GM18867 (cell line): Measurements from ENCODE around the gene ROS1.
A peak's percentile ranks its signal among the peaks of the same experiment; 100 is the strongest.
"Not testable (repeated sequence)": the region's sequence is repeated elsewhere in the genome, so short reads cannot be mapped to it uniquely, and the experiment has no call there.

Experiments
- ATAC-seq: cut with Tn5 transposase; IDR thresholded peaks from one replicate; pipeline ENCODE4 v1.9.1; 2021; ENCODE audit warnings: mild to moderate bottlenecking, moderate library complexity; ENCODE audit not compliant: unreplicated experiment

The ROS1 gene

GRCh38 chr6:117269638-117270054, 156.1 kb downstream of the ROS1 start:
- ATAC-seq = no peak

- ATAC-seq = no peak
Measured at GRCh38 chr6:117268924-117269323, 156.8 kb downstream of the ROS1 start.

GRCh38 chr6:117267766-117268534, 157.8 kb downstream of the ROS1 start:
- ATAC-seq = no peak

GRCh38 chr6:117267054-117267347, 158.7 kb downstream of the ROS1 start:
- no peak for ATAC-seq

GRCh38 chr6:117266257-117267053, 159.3 kb downstream of the ROS1 start:
- ATAC-seq = no peak

- no peak for ATAC-seq
Measured at GRCh38 chr6:117265410-117266256, 160.1 kb downstream of the ROS1 start, which contains the start of gene VGLL2. Gene VGLL2 (plus strand): TSS chr6:117265558. CDS start chr6:117265764, 206 bp downstream.

- ATAC-seq = peak; percentile 38
Measured at GRCh38 chr6:117264692-117265409, 160.9 kb downstream of the ROS1 start.

GRCh38 chr6:117264369-117264691, 161.4 kb downstream of the ROS1 start:
- peak; percentile 8 for ATAC-seq

- ATAC-seq = no peak
Measured at GRCh38 chr6:117263353-117263927, 162.3 kb downstream of the ROS1 start.

GRCh38 chr6:117262799-117263198, 162.9 kb downstream of the ROS1 start:
- no peak for ATAC-seq

GRCh38 chr6:117253785-117254184, 172.0 kb downstream of the ROS1 start:
- no peak for ATAC-seq

GRCh38 chr6:117244979-117245378, 180.8 kb downstream of the ROS1 start:
- not testable (repeated sequence) for ATAC-seq

- not testable (repeated sequence) for ATAC-seq
Measured at GRCh38 chr6:117244571-117244970, 181.2 kb downstream of the ROS1 start.
